Loucy (cell line): ENCODE measurements around the gene SLC9A3.

Experiments
- H2AFZ ChIP-seq: fragments of 200-600 bp; sonication (generic); 2 replicates; pipeline ENCODE4 v1.6.0; 2016; ENCODE audit warnings: antibody characterized with exemption, mild to moderate bottlenecking, low read length, moderate library complexity
- H3F3A ChIP-seq: fragments of 200-600 bp; 2 replicates; pipeline ENCODE4 v1.6.0; 2016; ENCODE audit warnings: antibody characterized with exemption, low read depth, mild to moderate bottlenecking
- H3K27me3 ChIP-seq: fragments of 200-600 bp; sonication (generic); 2 replicates; pipeline ENCODE4 v1.6.1; 2014; ENCODE audit warnings: low read length, mild to moderate bottlenecking; ENCODE audit not compliant: insufficient read depth, poor library complexity, severe bottlenecking
- H3K36me3 ChIP-seq: fragments of 200-600 bp; sonication (generic); 2 replicates; pipeline ENCODE4 v1.6.1; 2016; ENCODE audit warnings: low read length; ENCODE audit not compliant: insufficient read depth
- H3K4me1 ChIP-seq: fragments of 200-600 bp; sonication (generic); 2 replicates; pipeline ENCODE4 v1.5.1; 2014; ENCODE audit warnings: low read length, mild to moderate bottlenecking; ENCODE audit not compliant: insufficient read depth, poor library complexity, severe bottlenecking
- H3K4me2 ChIP-seq: fragments of 200-600 bp; sonication (generic); 2 replicates; pipeline ENCODE4 v1.6.0; 2014; ENCODE audit warnings: antibody characterized with exemption, low read length, low read depth, mild to moderate bottlenecking; ENCODE audit not compliant: poor library complexity, severe bottlenecking
- H3K4me3 ChIP-seq: fragments of 200-600 bp; sonication (generic); 2 replicates; pipeline ENCODE4 v1.5.1; 2014; ENCODE audit warnings: low read length, mild to moderate bottlenecking, mixed read lengths; ENCODE audit not compliant: poor library complexity, severe bottlenecking
- H3K79me2 ChIP-seq: fragments of 200-600 bp; sonication (generic); 2 replicates; pipeline ENCODE4 v1.6.1; 2014; ENCODE audit warnings: low read length; ENCODE audit not compliant: insufficient read depth
- H3K9ac ChIP-seq: fragments of 200-600 bp; sonication (generic); 2 replicates; pipeline ENCODE4 v1.6.0; 2014; ENCODE audit warnings: mild to moderate bottlenecking, low read depth, low read length, moderate library complexity; ENCODE audit not compliant: poor library complexity, severe bottlenecking
- H3K9me2 ChIP-seq: fragments of 200-600 bp; sonication (generic); replicated peaks from 2 replicates; pipeline ENCODE4 v1.6.1; 2016; ENCODE audit warnings: low read depth, low read length, mixed read lengths
- H3K9me3 ChIP-seq: fragments of 200-600 bp; sonication (generic); 2 replicates; pipeline ENCODE4 v1.6.1; 2014; ENCODE audit warnings: mild to moderate bottlenecking, antibody characterized with exemption, low read length, low read depth; ENCODE audit not compliant: insufficient read depth
- H4K20me1 ChIP-seq: fragments of 200-600 bp; sonication (generic); 2 replicates; pipeline ENCODE4 v1.6.0; 2014; ENCODE audit warnings: antibody characterized with exemption, low read length, mild to moderate bottlenecking; ENCODE audit not compliant: insufficient read depth, poor library complexity, severe bottlenecking
- EZH2phosphoT487 ChIP-seq: fragments of 200-600 bp; IDR thresholded peaks from 2 replicates; pipeline ENCODE4 v1.6.1; 2018; ENCODE audit warnings: antibody characterized with exemption, mild to moderate bottlenecking, moderate library complexity, borderline replicate concordance
- TF ChIP-seq, protein P1 (sequence below): fragments of 200-600 bp; sonication (generic); conservative IDR thresholded peaks from 2 replicates; pipeline ENCODE4 v1.5.1; 2014; ENCODE audit warnings: mild to moderate bottlenecking, antibody characterized with exemption, low read length

The SLC9A3 gene

DNA sequence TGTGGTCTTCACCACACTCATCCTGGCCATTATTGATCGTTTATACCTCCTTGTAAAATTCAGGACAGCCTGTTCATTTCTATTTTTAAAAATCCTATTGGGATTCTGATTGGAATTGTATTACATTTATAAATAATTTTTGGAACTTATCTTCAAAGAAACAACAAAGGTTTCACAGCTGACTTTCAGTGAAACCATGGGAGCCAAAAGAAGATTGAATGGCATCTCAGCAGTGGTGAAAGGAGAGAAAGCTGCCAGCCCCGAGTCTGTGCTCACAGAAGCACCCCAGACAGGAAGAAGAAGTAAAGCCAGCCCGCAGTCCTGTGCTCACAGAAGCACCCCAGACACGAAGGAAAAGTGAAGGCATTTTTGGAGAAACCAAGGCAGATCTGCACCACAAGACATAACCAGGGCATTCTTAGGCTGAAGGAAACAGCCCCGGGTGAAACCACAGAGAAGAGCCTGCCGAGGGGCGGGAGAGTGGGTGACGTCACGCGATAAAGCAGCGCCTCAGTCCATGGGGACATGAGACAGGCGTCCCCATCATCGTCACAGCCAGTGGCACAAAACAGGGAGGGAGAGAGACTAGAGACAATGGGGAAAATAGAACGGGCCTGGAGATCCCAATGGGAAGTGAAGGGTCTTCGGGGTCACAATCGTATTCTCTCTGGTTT is 42.5 kb upstream of the SLC9A3 start:
- Histone ChIP-seq H2AFZ (no peak overlapping the region), H3K9ac (no peak overlapping the region), H4K20me1 (no peaks in the 10 kb centered on the region), H3K79me2 (no peaks in the 10 kb centered on the region), H3K4me3 (no peak overlapping the region), H3K9me3 (no peaks in the 10 kb centered on the region), H3K9me2 (no peaks in the 10 kb centered on the region), H3F3A (no peaks in the 10 kb centered on the region), H3K36me3 (no peaks in the 10 kb centered on the region), H3K4me2 (no peak overlapping the region), H3K4me1 (no peaks in the 10 kb centered on the region), H3K27me3 (no peaks in the 10 kb centered on the region)
- no peak for TF ChIP-seq EZH2phosphoT487
- TF ChIP-seq, protein P1, sequence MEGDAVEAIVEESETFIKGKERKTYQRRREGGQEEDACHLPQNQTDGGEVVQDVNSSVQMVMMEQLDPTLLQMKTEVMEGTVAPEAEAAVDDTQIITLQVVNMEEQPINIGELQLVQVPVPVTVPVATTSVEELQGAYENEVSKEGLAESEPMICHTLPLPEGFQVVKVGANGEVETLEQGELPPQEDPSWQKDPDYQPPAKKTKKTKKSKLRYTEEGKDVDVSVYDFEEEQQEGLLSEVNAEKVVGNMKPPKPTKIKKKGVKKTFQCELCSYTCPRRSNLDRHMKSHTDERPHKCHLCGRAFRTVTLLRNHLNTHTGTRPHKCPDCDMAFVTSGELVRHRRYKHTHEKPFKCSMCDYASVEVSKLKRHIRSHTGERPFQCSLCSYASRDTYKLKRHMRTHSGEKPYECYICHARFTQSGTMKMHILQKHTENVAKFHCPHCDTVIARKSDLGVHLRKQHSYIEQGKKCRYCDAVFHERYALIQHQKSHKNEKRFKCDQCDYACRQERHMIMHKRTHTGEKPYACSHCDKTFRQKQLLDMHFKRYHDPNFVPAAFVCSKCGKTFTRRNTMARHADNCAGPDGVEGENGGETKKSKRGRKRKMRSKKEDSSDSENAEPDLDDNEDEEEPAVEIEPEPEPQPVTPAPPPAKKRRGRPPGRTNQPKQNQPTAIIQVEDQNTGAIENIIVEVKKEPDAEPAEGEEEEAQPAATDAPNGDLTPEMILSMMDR: no peak

DNA sequence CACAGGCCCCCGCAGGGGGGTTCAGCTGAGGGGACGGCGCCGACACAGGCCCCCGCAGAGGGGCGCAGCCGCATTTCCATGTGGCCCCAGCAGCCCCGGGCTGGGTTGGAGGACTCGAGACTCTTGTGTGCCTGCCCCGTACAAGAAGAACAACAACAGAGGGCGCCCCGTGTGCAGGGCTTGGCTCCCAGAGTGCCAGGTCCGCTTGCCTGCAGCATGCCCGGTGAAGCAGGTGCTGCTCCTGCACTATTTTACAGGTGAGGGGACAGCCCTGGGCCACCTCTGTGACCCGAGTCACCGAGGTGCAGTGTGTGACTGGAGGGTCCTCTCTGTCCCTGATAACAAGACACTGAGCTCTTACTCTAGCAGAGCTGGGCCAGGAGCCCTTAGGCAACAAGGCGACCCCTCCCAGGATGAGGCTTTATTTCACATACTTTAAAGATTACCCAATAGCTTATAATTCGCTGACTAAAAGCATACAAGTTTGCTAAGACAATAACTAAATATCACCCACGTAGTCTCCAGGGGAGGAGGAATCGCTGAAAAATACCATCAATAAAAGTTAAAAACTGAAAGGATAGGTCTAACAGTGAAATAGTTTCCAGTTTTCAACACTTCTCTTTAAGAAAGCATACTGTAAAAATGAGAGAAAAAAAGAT is 41.7 kb upstream of the SLC9A3 start:
- Histone ChIP-seq H3K4me2 (no peak overlapping the region), H3F3A (no peaks in the 10 kb centered on the region), H3K4me3 (no peak overlapping the region), H3K79me2 (no peaks in the 10 kb centered on the region), H3K9me2 (no peaks in the 10 kb centered on the region), H3K27me3 (no peaks in the 10 kb centered on the region), H2AFZ (no peak overlapping the region), H4K20me1 (no peaks in the 10 kb centered on the region), H3K9ac (no peak overlapping the region), H3K36me3 (no peaks in the 10 kb centered on the region), H3K9me3 (no peaks in the 10 kb centered on the region), H3K4me1 (peaks cover 1% of the 10 kb centered on the region)
- TF ChIP-seq EZH2phosphoT487: no peak
- TF ChIP-seq, protein P1: no peak

DNA sequence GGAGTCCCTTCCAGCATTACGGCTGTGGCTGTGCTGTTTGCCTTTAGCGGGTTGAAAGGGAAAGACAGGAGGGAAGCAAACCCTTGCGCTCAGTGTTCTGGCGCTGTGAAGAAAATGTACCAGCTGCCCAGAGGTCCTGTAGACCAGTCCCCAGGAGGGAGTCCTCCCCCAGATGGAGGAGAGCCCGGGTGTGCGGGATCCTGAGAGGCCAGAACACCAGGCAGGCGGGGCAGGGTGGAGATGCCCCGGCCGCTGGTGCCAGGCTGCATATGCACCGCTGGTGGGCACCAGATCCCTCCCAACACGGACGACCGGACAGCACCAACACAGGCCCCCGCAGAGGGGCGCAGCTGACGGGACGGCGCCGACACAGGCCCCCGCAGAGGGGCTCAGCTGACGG is 37.2 kb upstream of the SLC9A3 start:
- Histone ChIP-seq H4K20me1 (no peaks in the 10 kb centered on the region), H3K4me3 (no peak overlapping the region), H3K9me2 (no peaks in the 10 kb centered on the region), H3K9ac (no peak overlapping the region), H3K79me2 (no peaks in the 10 kb centered on the region; the same call in 1 of the 2 replicates), H3F3A (no peaks in the 10 kb centered on the region), H3K27me3 (no peaks in the 10 kb centered on the region), H3K4me1 (peaks cover 22% of the 10 kb centered on the region), H3K4me2 (no peak overlapping the region), H3K9me3 (peaks cover 3% of the 10 kb centered on the region; the same call in 1 of the 2 replicates), H2AFZ (no peak overlapping the region), H3K36me3 (no peaks in the 10 kb centered on the region)
- TF ChIP-seq EZH2phosphoT487: no peak
- TF ChIP-seq, protein P1: no peak
